ENCODE measurements around the gene VAT1L. TPM values are rescaled to one million over a fixed set of nuclear protein-coding genes. Genes with fewer than 3 reads are reported as not detected.

VAT1L gene
- total and polyA plus RNA-seq, 3 experiments from 2014 or later: not detected

- H3K27me3 Mint-ChIP-seq: peaks cover 0 to 6% of the 10 kb centered on the region in 2 donors
- no peaks in the 10 kb centered on the region for H3K9me3 Mint-ChIP-seq
- H3K27me3 ChIP-seq (ENCODE audit: insufficient read depth, low read length, poor library complexity, severe bottlenecking): no peaks in the 10 kb centered on the region
- DNase-seq: no peak
- POLR2A ChIA-PET: no interaction called here
- H3K4me1 Mint-ChIP-seq: no peaks in the 10 kb centered on the region
- no peaks in the 10 kb centered on the region for H3K9me3 ChIP-seq (ENCODE audit: low read length)
- no peaks in the 10 kb centered on the region for H3K36me3 ChIP-seq (ENCODE audit: insufficient read depth, low read length)
- H3K4me3 ChIP-seq (ENCODE audit: low read length): no peak overlapping the region
- H3K4me3 Mint-ChIP-seq: no peak overlapping the region
- no peak overlapping the region for H3K27ac Mint-ChIP-seq
- H3K27ac ChIP-seq (ENCODE audit: low read depth, low read length): no peak overlapping the region
- no peaks in the 10 kb centered on the region for H3K36me3 Mint-ChIP-seq
- H3K4me1 ChIP-seq (ENCODE audit: insufficient read depth, low read length): no peaks in the 10 kb centered on the region
- CTCF ChIA-PET: no interaction called here
These were observed 45.7 kb downstream of the VAT1L start for GRCh38 chr16:77833921-77834634.

- H3K4me1 Mint-ChIP-seq: no peaks in the 10 kb centered on the region
- H3K4me1 ChIP-seq (ENCODE audit: insufficient read depth, low read length): no peaks in the 10 kb centered on the region
- H3K4me3 Mint-ChIP-seq: no peak overlapping the region
- H3K4me3 ChIP-seq (ENCODE audit: low read length): no peak overlapping the region
- H3K27ac ChIP-seq (ENCODE audit: low read depth, low read length): no peak overlapping the region
- peaks cover 0 to 6% of the 10 kb centered on the region in 2 donors for H3K27me3 Mint-ChIP-seq
- no peak overlapping the region for H3K27ac Mint-ChIP-seq
- no peaks in the 10 kb centered on the region for H3K27me3 ChIP-seq (ENCODE audit: insufficient read depth, low read length, poor library complexity, severe bottlenecking)
- H3K9me3 Mint-ChIP-seq: no peaks in the 10 kb centered on the region
- H3K36me3 Mint-ChIP-seq: no peaks in the 10 kb centered on the region
- no peak for DNase-seq
- H3K36me3 ChIP-seq (ENCODE audit: insufficient read depth, low read length): no peaks in the 10 kb centered on the region
- no peaks in the 10 kb centered on the region for H3K9me3 ChIP-seq (ENCODE audit: low read length)
- POLR2A ChIA-PET: no interaction called here
- CTCF ChIA-PET: interaction anchor here (1.0 kb wide), 1 partner anchor 17 kb away, joined by 3 read pairs; no protein-coding TSS in a partner anchor
These were observed 46.5 kb downstream of the VAT1L start for GRCh38 chr16:77834635-77835540.

- H3K27me3 ChIP-seq (ENCODE audit: insufficient read depth, low read length, poor library complexity, severe bottlenecking): no peaks in the 10 kb centered on the region
- POLR2A ChIA-PET: no interaction called here
- no peaks in the 10 kb centered on the region for H3K9me3 ChIP-seq (ENCODE audit: low read length)
- Mint-ChIP-seq H3K4me3 (no peak overlapping the region), H3K27ac (no peak overlapping the region), H3K36me3 (no peaks in the 10 kb centered on the region), H3K27me3 (peaks cover 0 to 6% of the 10 kb centered on the region in 2 donors), H3K4me1 (no peaks in the 10 kb centered on the region), H3K9me3 (no peaks in the 10 kb centered on the region)
- DNase-seq: no peak
- H3K27ac ChIP-seq (ENCODE audit: low read depth, low read length): no peak overlapping the region
- no peaks in the 10 kb centered on the region for H3K36me3 ChIP-seq (ENCODE audit: insufficient read depth, low read length)
- H3K4me1 ChIP-seq (ENCODE audit: insufficient read depth, low read length): no peaks in the 10 kb centered on the region
- CTCF ChIA-PET: no interaction called here
- no peak overlapping the region for H3K4me3 ChIP-seq (ENCODE audit: low read length)
These were observed 48.4 kb downstream of the VAT1L start for GRCh38 chr16:77836801-77837200.

- Mint-ChIP-seq H3K9me3 (no peaks in the 10 kb centered on the region), H3K36me3 (no peaks in the 10 kb centered on the region), H3K27ac (no peak overlapping the region), H3K4me1 (no peaks in the 10 kb centered on the region), H3K4me3 (no peak overlapping the region), H3K27me3 (peaks cover 0 to 6% of the 10 kb centered on the region in 2 donors)
- no peaks in the 10 kb centered on the region for H3K4me1 ChIP-seq (ENCODE audit: insufficient read depth, low read length)
- no peaks in the 10 kb centered on the region for H3K36me3 ChIP-seq (ENCODE audit: insufficient read depth, low read length)
- CTCF ChIA-PET: no interaction called here
- H3K4me3 ChIP-seq (ENCODE audit: low read length): no peak overlapping the region
- no peaks in the 10 kb centered on the region for H3K27me3 ChIP-seq (ENCODE audit: insufficient read depth, low read length, poor library complexity, severe bottlenecking)
- POLR2A ChIA-PET: no interaction called here
- no peak for DNase-seq
- H3K27ac ChIP-seq (ENCODE audit: low read depth, low read length): no peak overlapping the region
- no peaks in the 10 kb centered on the region for H3K9me3 ChIP-seq (ENCODE audit: low read length)
These were observed 50.4 kb downstream of the VAT1L start for GRCh38 chr16:77838597-77839255.

- H3K27me3 Mint-ChIP-seq: peaks cover 0 to 6% of the 10 kb centered on the region in 2 donors
- Histone ChIP-seq H3K9me3 (ENCODE audit: low read length) (no peaks in the 10 kb centered on the region), H3K4me1 (ENCODE audit: insufficient read depth, low read length) (no peaks in the 10 kb centered on the region), H3K36me3 (ENCODE audit: insufficient read depth, low read length) (no peaks in the 10 kb centered on the region), H3K27ac (ENCODE audit: low read depth, low read length) (no peak overlapping the region), H3K27me3 (ENCODE audit: insufficient read depth, low read length, poor library complexity, severe bottlenecking) (no peaks in the 10 kb centered on the region), H3K4me3 (ENCODE audit: low read length) (no peak overlapping the region)
- H3K9me3 Mint-ChIP-seq: no peaks in the 10 kb centered on the region
- ChIA-PET CTCF (no interaction called here), POLR2A (no interaction called here)
- no peak overlapping the region for H3K27ac Mint-ChIP-seq
- no peaks in the 10 kb centered on the region for H3K4me1 Mint-ChIP-seq
- no peaks in the 10 kb centered on the region for H3K36me3 Mint-ChIP-seq
- H3K4me3 Mint-ChIP-seq: no peak overlapping the region
- no peak for DNase-seq
These were observed 51.7 kb downstream of the VAT1L start for GRCh38 chr16:77840093-77840492.

- Histone ChIP-seq H3K9me3 (ENCODE audit: low read length) (no peaks in the 10 kb centered on the region), H3K27me3 (ENCODE audit: insufficient read depth, low read length, poor library complexity, severe bottlenecking) (no peaks in the 10 kb centered on the region), H3K4me3 (ENCODE audit: low read length) (no peak overlapping the region), H3K4me1 (ENCODE audit: insufficient read depth, low read length) (no peaks in the 10 kb centered on the region), H3K36me3 (ENCODE audit: insufficient read depth, low read length) (no peaks in the 10 kb centered on the region), H3K27ac (ENCODE audit: low read depth, low read length) (no peak overlapping the region)
- no peaks in the 10 kb centered on the region for H3K4me1 Mint-ChIP-seq
- no peak overlapping the region for H3K27ac Mint-ChIP-seq
- DNase-seq: no peak
- ChIA-PET CTCF (no interaction called here), POLR2A (no interaction called here)
- H3K27me3 Mint-ChIP-seq: peaks cover 7 to 8% of the 10 kb centered on the region in 2 donors
- H3K4me3 Mint-ChIP-seq: no peak overlapping the region
- no peaks in the 10 kb centered on the region for H3K36me3 Mint-ChIP-seq
- H3K9me3 Mint-ChIP-seq: no peaks in the 10 kb centered on the region
These were observed 52.5 kb downstream of the VAT1L start for GRCh38 chr16:77840673-77841501.

- POLR2A ChIA-PET: no interaction called here
- Histone ChIP-seq H3K9me3 (ENCODE audit: low read length) (no peaks in the 10 kb centered on the region), H3K4me1 (ENCODE audit: insufficient read depth, low read length) (no peaks in the 10 kb centered on the region), H3K27me3 (ENCODE audit: insufficient read depth, low read length, poor library complexity, severe bottlenecking) (no peaks in the 10 kb centered on the region), H3K4me3 (ENCODE audit: low read length) (no peak overlapping the region), H3K27ac (ENCODE audit: low read depth, low read length) (no peak overlapping the region), H3K36me3 (ENCODE audit: insufficient read depth, low read length) (no peaks in the 10 kb centered on the region)
- no peaks in the 10 kb centered on the region for H3K9me3 Mint-ChIP-seq
- H3K4me3 Mint-ChIP-seq: no peak overlapping the region
- CTCF ChIA-PET: no interaction called here
- peaks cover 7 to 8% of the 10 kb centered on the region in 2 donors for H3K27me3 Mint-ChIP-seq
- DNase-seq: no peak
- no peak overlapping the region for H3K27ac Mint-ChIP-seq
- no peaks in the 10 kb centered on the region for H3K36me3 Mint-ChIP-seq
- no peaks in the 10 kb centered on the region for H3K4me1 Mint-ChIP-seq
These were observed 53.1 kb downstream of the VAT1L start for GRCh38 chr16:77841502-77841763.

- no peaks in the 10 kb centered on the region for H3K4me1 Mint-ChIP-seq
These were observed 54.1 kb downstream of the VAT1L start for GRCh38 chr16:77842468-77842867.

More at GRCh38 chr16:77842468-77842867, 54.1 kb downstream of the VAT1L start:
- H3K27me3 ChIP-seq (ENCODE audit: insufficient read depth, low read length, poor library complexity, severe bottlenecking): no peaks in the 10 kb centered on the region
- no peak overlapping the region for H3K27ac Mint-ChIP-seq
- H3K9me3 ChIP-seq (ENCODE audit: low read length): no peaks in the 10 kb centered on the region
- no peak overlapping the region for H3K4me3 Mint-ChIP-seq
- no peaks in the 10 kb centered on the region for H3K9me3 Mint-ChIP-seq
- POLR2A ChIA-PET: no interaction called here
- no peaks in the 10 kb centered on the region for H3K4me1 ChIP-seq (ENCODE audit: insufficient read depth, low read length)
- H3K27me3 Mint-ChIP-seq: peaks cover 7 to 8% of the 10 kb centered on the region in 2 donors
- H3K36me3 ChIP-seq (ENCODE audit: insufficient read depth, low read length): no peaks in the 10 kb centered on the region
- H3K27ac ChIP-seq (ENCODE audit: low read depth, low read length): no peak overlapping the region
- no peak overlapping the region for H3K4me3 ChIP-seq (ENCODE audit: low read length)
- H3K36me3 Mint-ChIP-seq: no peaks in the 10 kb centered on the region
- DNase-seq: no peak
- CTCF ChIA-PET: no interaction called here
